ENCODE data around the gene MGAT4A.
"Not testable (repeated sequence)": the region's sequence is repeated elsewhere in the genome, so short reads cannot be mapped to it uniquely, and the experiment has no call there.

The MGAT4A gene

DNA sequence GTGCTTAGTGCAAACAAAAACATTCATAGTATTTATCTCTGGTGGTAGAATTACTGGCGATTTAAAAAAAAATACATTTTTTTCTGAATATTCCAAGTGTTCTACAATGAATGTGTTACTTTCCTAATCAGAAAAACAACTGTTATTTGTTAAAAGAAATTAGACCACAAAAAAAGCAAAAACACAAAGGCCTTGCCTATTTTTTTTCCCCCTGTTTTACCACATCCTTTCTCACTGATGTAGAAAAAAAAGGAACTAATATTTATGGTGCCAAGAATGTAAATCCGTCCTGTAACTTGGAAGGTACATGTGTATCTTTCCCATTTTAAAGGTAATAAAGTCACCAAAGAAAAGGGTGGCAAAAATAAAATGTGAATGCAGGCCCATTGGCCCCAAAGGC is 28.4 kb upstream of the MGAT4A start:
- DNase-seq: no peak

DNA sequence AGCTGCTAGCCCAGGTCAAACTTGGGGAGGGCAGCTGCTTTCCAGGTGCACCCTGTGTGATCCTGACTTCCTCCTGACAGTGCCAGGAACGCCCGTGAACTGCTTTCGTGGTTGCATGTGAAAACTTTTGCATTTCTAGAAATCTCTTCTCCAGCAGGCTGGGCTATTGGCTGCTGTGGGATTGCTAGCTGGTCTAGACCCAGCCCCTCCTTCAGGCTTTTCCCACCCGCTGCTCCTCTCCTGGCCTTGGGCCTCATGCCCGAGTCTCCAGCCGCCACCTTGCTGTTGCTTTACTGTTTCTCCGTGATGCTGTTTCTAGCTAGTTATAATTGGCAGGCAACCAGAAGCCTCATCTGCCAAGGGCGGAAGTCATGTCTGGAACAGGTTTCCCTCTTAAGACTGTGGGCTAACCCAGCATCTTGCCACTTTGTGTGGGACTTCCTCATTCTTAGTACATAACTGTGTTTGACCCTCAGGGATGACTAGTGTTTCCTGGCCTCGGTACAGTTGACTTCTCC is 27.0 kb upstream of the MGAT4A start:
- DNase-seq: no peak

DNA sequence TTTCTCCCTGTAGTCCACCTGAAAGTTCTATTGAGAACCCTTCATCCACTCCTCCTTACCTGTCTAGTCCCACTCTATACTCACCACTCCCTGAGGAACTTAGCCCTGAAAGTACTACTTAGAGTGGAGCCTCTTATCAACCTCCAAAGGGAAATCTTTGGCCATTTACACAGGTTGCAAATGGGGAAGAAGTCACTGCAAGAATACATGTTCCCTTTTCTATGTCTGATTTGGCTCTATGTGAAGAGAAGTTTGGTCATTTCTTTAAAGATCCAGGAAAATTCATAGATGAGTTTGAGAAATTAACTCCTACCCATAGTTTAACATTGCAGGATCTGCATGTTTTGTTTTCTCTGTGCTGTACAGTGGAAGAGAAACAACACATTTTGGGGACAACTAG is 22.9 kb upstream of the MGAT4A start:
- DNase-seq: no peak

- DNase-seq: not testable (repeated sequence)
Measured at GRCh38 chr2:98752711-98753110, 21.8 kb upstream of the MGAT4A start.

GRCh38 chr2:98751748-98752147 is 20.8 kb upstream of the MGAT4A start:
- DNase-seq: no peak

DNA sequence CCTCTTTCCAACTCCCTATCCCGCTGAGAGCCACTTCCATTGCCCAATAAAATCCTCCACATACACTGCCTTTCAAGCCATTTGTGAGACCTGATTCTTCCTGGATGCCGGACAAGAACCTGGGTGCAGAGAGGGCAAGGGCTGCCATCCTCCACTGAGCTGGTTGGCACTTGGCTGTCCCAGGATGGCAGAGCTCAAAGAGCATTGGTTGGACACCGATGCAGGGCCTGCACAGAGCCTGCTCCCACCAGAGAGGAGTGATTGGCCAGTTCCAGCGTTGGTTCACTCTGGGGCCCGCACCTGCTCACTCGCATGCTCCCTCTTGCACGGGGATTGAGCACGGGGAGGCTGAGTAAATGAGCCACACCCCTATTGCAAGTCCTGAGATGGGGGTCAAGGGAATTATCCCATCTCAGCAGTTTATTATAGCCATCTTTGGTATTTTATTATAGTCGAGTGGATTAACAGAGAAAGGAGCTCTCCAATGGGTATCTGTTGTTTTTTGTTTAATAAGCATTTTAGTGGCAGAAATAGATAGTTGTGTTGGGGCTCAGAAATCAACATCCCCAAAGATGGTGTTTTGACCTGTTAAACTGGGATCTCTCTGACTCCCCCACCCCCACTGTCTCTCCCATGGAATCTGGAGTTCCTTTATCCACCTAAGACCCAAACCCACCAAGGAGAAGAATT is 19.8 kb upstream of the MGAT4A start:
- no peak for DNase-seq

DNA sequence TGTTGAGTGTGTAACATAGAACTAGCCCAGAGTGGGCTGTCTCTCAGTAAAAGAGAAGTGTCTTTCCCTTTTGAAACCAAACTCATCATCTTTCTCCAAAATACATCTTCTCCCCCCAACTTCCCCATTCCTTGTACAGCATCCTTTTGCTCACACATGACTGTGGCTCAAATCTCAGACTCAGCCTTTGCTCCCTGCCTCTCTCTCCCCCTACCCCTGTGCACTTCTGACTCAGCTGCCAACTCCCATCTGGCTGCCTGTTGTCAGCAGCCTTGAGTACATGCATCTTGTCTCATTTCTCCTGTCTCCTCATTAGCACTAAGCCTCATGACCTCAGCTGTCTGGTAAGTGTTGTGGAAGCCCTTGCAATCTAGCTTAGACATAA is 18.1 kb upstream of the MGAT4A start:
- DNase-seq: no peak

DNA sequence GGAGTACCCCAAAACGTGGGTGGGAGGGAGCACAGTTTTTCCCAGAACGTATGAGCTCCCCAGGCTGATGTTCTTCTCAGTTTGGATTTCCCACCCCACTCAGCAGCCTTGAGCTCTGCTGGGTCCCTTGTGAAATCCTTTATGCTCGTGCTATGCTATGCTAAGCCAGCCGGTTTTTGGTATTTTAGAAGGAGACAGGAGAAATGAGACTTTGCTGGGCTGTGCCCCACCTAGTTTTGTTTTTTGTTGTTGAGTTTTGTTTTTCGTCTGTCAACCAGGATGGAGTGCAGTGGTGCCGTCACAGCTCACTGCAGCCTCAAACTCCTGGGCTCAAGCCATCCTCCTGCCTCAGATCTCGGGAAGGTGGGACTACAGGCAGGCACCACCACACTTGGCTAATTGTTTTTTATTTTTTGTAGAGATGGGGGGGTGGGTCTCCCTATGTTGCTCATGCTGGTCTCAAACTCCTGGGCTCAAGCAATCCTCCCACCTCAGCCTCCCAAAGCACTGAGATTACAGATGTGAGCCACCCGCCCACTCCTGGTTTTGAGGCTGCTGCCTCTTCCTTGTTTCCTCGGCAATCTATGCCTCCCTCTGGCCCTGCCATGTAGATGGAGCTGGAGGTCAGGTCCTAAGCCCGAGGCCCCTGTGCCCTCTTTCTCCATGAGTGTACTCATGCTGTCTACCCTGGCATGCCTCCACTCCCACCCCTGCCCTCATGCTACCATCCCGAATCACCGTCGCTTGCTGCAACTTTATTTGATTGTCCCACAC is 17.5 kb upstream of the MGAT4A start:
- no peak for DNase-seq

DNA sequence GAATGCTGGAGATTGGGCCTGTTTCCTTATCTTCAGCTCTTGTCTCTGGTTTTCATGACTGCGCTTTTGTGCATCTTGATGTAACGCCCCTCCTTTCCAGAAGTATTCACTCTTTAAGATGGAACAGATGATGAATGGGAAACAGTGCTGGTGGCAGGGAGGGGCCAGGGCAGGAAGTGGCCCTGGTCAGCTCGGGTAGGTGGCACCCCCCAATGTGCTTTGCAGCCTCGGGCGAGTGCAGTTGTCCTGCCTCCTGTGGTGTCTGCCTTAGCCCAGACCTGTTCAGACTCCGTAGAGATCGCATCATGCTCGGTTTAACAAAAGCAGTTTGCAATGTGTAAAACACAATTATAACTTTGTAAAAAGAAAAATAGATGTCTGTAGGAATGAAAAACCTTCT is 17.0 kb upstream of the MGAT4A start:
- DNase-seq: no peak

GRCh38 chr2:98746426-98746825 is 15.5 kb upstream of the MGAT4A start:
- DNase-seq: no peak

DNA sequence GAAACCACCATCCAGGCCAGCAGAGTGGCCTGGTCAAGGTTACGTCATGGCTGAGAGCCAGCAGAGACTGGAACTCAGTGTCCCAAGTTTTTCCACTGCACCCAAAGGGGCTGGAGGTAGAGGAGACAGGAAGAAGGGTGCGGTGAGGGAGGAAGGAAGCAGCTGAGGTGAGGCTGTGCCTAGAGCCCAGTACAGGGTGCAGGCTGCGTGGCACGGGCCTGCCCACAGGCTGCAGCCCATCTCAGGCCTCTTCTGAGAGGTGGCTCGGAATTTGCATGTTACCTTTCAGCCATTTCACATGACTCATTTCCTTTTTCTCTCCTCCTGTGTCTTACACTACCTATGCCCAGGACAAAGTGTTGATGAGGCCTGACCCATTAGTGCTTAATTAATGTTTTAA is 13.7 kb upstream of the MGAT4A start:
- DNase-seq: no peak

GRCh38 chr2:98743835-98744234 is 12.9 kb upstream of the MGAT4A start:
- DNase-seq: no peak

DNA sequence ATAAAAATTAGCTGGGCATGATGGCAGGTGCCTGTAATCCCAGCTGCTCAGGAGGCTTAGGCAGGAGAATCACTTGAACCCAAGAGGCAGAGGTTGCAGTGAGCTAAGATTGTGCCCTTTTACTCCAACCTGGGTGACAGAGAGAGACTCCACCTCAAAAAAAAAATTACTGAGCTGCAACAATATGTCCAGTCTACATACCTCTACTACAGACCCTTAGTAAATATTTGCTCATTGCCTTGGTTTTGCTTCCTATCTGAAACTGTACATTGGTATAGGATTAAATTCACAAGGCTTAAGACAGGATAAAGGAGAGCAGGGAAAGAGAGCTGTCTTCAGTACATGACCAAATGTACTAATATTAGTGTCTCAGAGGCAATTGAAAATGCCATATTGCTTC is 8.1 kb upstream of the MGAT4A start:
- no peak for DNase-seq

DNA sequence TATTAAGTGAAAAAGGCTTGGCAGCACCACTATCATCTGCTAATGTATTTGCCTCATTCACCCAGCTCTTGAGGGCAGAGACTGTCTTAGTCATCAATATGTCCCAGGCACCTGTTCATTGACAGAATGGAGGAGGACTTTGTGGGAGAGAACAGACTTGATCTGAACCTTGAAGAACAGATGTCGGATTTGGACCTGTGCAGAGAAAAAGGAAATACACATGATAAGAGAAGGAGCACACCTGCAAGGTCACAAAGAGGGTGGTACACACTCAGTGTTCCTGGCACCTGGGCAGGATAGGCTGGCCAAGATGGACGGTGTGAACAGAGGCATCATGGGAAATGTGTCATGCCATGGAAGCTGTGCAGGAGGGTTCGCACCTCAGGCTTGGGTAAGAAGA is 7.4 kb upstream of the MGAT4A start:
- no peak for DNase-seq

DNA sequence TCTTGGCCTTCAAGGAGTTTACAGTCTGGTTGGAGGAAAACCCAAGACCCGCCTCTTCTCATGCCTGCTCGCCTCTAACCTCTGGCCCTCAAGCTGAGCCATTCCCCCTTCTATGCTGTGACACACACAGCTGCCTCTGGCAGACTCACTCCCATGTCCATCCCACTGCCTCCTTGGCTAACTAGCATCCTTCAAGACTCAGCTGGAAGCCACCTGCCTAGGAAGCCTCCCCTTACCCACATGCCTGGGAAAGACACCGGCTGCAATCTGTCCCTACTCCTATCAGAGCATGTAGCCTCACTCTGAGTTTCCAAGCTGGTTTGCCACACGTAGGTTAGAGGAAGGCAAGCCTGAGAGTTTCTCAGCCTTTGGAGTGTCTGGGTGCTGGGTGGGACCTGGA is 6.9 kb upstream of the MGAT4A start:
- no peak for DNase-seq

DNA sequence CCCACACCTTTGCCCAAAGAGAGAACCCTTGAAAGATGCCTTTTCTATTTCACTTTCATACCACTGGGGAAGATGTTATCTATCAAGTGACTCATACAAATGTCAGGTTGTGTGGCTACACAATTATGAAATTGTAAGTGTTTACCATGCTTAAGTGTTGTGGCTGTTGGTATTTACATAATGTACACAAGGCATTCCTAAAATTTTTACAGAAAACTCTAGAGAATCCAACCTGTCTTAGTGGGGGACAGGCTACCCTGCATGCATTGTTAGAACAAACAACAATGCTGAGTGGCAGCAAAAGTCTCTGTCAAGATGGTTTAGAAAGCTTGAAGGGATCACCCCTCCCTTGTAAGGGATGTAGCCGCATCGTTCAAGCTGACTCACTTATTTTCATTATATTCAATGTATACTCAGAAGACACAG is 5.5 kb upstream of the MGAT4A start:
- DNase-seq: no peak

DNA sequence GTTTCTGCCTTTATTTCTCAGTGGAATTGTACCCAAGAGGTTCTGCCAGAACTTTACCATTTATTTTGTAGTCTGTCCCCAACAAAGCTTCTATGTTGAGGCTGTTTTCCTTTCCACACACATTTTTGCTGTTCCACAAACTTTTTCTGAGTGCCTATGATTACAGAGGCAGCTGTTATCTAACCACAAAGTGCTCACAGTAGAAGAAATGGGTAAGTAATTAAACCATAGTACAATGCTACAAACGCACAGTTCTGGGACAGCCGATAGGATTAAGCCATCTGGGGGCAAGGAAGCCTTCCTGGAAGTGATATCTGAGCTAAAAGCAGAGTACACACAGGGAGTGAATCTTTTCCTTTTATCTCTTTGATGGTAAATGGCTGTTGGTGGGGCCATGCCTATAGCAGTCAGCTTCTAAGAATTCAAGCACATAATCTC is 3.9 kb upstream of the MGAT4A start:
- no peak for DNase-seq

DNA sequence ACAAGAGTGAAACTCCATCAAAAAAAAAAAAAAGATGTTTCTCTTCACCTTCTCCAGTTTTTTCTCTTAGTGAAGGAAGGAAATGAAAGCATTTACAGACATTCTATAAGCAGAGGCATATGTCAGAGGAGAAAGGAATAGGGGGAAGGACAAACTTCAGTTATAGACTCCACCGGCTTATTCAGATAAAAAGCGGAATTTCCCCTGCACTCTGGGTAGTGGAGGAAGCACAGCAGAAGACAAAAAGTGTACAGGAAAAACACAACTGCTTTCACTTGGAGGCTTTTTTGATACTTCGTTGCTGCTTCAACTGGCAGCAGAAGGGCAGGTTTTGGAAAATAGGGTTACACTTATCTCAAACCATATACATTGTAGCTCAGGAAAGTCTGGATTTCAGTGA is 3.2 kb upstream of the MGAT4A start:
- DNase-seq: no peak

GRCh38 chr2:98732430-98733051 is 1.6 kb upstream of the MGAT4A start:
- no peak for DNase-seq

- no peak for DNase-seq
Measured at GRCh38 chr2:98731894-98732349, 990 bp upstream of the MGAT4A start.

DNA sequence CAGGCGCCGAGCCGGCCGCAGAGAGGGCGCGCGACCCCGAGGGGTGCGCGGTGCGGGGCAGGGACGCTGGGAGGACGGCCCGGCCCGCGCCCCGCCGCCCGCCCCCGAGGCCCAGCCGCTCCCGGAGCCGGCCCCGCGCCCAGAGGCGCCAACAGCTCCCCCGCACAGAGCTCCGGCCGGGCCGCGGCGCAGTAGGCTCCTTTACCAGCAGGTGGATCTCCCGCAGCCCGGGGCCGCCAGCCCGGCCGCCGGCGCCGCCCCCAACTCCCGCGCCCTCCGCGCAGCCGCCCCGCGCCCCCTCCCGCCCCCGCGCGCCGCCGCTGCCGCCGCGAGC is 258 bp downstream of the MGAT4A start:
- no peak for DNase-seq

DNA sequence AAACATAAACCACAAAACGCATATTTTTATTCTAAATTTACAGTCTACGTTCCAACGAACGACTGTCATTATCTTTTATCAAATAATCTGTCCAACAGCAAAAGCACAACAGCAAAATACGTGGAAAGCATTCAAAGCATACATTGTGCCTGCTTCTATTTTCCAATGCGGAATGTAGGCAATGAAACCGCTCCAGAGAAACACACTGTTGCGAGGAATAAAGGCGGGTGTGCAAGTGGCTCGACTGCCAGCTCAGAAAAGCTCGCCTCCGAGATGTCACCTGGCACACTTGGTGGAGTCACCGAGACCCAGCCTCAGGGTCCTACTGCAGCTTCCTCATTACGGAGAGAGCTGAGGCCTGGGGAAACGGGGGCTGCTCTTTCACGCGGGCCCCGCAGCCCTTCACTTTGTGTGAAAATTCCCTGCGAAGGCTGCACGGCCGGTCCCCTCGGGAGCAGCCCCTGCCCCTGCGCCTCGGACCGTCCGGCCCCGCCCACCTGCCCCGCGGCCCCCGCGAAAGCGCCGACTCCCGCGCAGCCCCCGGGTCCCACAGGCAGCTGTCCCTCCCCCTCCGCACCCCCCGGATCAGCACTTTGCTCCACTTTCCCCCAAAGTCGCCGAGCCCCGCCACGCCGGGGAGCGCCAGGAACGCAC is 752 bp downstream of the MGAT4A start:
- peak; percentile 33 to 49 for DNase-seq

- no peak for DNase-seq
Measured at GRCh38 chr2:98729652-98730051, 1.3 kb downstream of the MGAT4A start.
